ENCODE measurements around the gene A3GALT2.

The A3GALT2 gene

DNA sequence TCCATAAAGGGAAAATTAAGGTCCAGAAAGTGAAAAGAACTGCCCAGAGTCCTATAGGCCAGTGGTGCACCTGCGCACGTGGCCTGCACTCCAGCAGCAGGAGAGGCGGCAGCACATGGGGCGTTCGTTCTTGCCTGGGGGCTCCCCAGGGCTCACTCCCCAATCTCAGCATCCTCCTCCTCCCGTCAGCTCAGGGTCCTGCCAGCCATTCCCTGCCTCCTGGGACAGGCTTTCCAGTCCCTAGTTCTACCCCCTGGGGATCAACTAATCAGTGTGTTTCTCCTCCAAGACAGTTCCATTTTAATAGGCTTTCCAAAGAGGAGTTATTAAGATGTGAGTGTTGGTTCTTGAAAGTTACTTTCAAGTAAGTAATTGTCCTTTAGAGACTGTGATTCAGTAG, 1.2 kb upstream of the A3GALT2 start:
- FAIRE-seq (no peak), DNase-seq (ENCODE audit: insufficient read length, low spot score) (no peak)
- no peak for TF ChIP-seq SPI1 (IDR thresholded peaks at IDR 0.05; ENCODE audit: low read depth, low read length)
- TF ChIP-seq POU2F2 (IDR thresholded peaks at IDR 0.05; ENCODE audit: low read depth, low read length), result no peak
- no peak for TF ChIP-seq TAF1 (IDR thresholded peaks at IDR 0.05; ENCODE audit: low read depth, low read length)
- TF ChIP-seq POLR2AphosphoS5 (IDR thresholded peaks at IDR 0.05; ENCODE audit: low read depth, low read length), result no peak
- TF ChIP-seq POLR2A (IDR thresholded peaks at IDR 0.05; ENCODE audit: low read depth, low read length), result no peak
- no peak for TF ChIP-seq PAX5 (IDR thresholded peaks at IDR 0.05; ENCODE audit: insufficient read depth, low read length, severe bottlenecking)

DNA sequence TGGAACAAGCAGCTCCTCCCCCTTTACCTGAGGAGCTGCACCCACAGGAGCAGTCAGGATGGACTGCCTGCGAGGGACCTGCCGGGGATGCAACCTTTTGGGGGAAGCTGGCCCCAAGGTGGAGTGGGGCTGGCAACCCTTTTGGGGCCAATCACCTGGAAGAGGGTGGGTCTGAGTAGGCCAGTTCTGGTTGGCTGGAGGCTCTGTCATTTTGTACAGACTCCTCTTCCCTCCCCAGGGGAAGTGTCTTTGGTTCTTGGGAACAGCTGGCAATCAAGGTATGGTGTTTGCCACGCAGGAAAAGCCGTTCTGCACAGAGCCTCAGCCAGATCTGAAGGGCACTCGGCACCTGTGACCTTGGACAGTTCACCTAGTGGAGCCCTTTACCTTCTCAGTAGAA, 280 bp upstream of the A3GALT2 start:
- FAIRE-seq (no peak), DNase-seq (ENCODE audit: insufficient read length, low spot score) (no peak)
- no peak for TF ChIP-seq POLR2AphosphoS5 (IDR thresholded peaks at IDR 0.05; ENCODE audit: low read depth, low read length)
- TF ChIP-seq SPI1 (IDR thresholded peaks at IDR 0.05; ENCODE audit: low read depth, low read length), result no peak
- TF ChIP-seq POLR2A (IDR thresholded peaks at IDR 0.05; ENCODE audit: low read depth, low read length), result no peak
- TF ChIP-seq TAF1 (IDR thresholded peaks at IDR 0.05; ENCODE audit: low read depth, low read length), result no peak
- no peak for TF ChIP-seq PAX5 (IDR thresholded peaks at IDR 0.05; ENCODE audit: insufficient read depth, low read length, severe bottlenecking)
- no peak for TF ChIP-seq POU2F2 (IDR thresholded peaks at IDR 0.05; ENCODE audit: low read depth, low read length)

DNA sequence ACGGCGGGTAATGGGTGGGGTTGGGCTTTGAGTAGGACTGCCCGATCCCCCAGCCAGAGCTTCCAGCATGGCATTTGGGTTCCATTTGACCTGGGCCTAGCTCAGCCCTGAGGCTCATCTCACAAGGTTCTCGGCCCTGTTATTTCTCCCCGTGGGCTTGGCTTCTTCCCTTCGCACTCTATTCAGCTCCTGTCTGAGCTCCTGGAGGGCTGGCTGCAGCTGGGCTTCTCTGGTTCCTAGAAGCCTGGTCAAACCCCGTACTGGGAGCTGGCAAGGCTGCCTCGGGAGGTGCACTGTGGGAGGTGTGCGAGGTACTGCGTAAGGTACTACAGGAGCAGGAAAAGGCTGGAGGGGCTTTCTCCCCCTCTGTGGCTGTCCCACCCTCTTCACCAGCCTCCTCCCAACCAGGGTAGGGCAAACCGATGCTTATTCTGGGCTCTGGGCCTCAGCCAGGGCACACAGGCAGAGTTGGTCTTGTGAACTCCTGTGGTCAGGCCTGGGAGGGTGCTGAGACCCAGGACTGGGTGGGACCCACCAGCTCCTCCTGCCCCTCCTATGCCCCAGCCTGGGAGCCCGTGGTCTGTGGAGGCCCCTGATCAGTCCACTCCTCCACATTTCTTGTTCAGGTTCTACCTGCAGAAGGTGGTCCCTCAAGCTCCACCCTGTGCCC, 814 bp downstream of the A3GALT2 start:
- FAIRE-seq (no peak), DNase-seq (ENCODE audit: insufficient read length, low spot score) (no peak)
- TF ChIP-seq POU2F2 (IDR thresholded peaks at IDR 0.05; ENCODE audit: low read depth, low read length) (no peak), POLR2A (IDR thresholded peaks at IDR 0.05; ENCODE audit: low read depth, low read length) (no peak)

DNA sequence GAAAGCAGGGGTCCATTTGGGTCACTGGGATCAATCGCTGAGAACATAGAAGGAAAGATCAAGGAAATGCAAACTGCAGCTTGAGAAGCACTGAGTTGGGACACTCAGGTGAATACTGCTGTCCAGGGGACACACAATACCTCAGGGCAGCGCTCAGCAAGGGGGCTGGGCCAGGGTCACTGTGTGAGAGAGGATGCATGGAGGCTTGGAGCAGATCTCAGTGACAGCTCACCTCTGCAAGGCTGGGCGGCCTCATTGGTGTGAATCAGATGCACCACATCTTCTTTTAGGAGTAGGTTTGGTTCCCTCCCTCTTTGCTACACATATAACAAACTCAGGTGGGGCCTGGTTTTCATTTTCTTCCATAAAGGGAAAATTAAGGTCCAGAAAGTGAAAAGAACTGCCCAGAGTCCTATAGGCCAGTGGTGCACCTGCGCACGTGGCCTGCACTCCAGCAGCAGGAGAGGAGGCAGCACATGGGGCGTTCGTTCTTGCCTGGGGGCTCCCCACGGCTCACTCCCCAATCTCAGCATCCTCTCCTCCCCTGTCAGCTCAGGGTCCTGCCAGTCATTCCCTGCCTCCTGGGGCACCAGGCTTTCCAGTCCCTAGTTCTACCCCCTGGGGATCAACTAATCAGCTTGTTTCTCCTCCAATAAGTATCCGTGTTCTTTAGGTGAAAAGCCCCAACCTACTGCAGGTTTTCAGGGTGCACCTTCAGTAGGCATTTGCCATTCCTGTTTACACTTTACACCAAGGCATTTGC, 1.5 kb downstream of the A3GALT2 start:
- DNase-seq (ENCODE audit: insufficient read length, low spot score) (no peak), FAIRE-seq (no peak)
- no peak for TF ChIP-seq POLR2AphosphoS5 (IDR thresholded peaks at IDR 0.05; ENCODE audit: low read depth, low read length)
- no peak for TF ChIP-seq TAF1 (IDR thresholded peaks at IDR 0.05; ENCODE audit: low read depth, low read length)
- TF ChIP-seq POU2F2 (IDR thresholded peaks at IDR 0.05; ENCODE audit: low read depth, low read length), result no peak
- no peak for TF ChIP-seq SPI1 (IDR thresholded peaks at IDR 0.05; ENCODE audit: low read depth, low read length)
- no peak for TF ChIP-seq POLR2A (IDR thresholded peaks at IDR 0.05; ENCODE audit: low read depth, low read length)
- no peak for TF ChIP-seq PAX5 (IDR thresholded peaks at IDR 0.05; ENCODE audit: insufficient read depth, low read length, severe bottlenecking)

DNA sequence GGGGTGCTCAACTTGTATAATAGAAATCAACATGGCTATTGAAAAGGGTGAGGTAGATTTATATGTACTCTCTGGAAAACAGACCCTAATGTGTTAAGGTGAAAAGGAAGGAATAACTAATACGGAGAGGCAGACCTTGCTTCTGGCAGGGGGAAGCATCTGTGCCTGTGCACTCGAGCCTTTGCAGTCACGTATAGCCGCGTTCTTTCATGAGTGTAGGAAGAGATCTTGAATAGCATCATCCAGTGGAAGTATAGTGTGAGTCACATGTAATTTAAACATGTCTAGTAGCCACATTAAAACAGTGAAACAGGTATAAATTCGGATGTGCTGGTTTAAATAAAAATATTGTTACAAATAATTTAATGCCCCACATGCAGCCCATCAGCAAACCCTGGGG, 3.0 kb downstream of the A3GALT2 start:
- FAIRE-seq, result no peak
- no peak for DNase-seq (ENCODE audit: insufficient read length, low spot score)
- TF ChIP-seq POLR2A (IDR thresholded peaks at IDR 0.05; ENCODE audit: low read depth, low read length) (no peak), POU2F2 (IDR thresholded peaks at IDR 0.05; ENCODE audit: low read depth, low read length) (no peak), SPI1 (IDR thresholded peaks at IDR 0.05; ENCODE audit: low read depth, low read length) (no peak), TAF1 (IDR thresholded peaks at IDR 0.05; ENCODE audit: low read depth, low read length) (no peak), POLR2AphosphoS5 (IDR thresholded peaks at IDR 0.05; ENCODE audit: low read depth, low read length) (no peak)

DNA sequence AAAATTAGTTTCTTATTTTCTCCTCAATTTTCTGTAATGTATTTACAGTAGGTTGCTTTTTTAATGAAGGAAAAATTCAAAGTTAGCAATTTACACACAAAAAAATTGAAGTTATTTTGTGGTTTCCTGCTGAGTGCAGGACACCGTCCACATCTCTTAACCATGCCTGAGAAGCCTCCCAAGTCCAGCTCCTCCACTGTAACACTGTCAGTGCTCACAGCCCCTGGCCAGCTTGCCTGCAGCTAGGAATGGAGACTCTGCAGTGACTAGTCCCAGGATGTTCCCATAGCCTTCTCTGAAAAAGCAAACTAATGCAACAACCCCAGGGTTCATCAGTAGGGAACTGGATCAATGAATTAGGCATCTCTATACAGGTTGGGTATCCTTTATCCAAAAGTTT, 3.5 kb downstream of the A3GALT2 start:
- FAIRE-seq (no peak), DNase-seq (ENCODE audit: insufficient read length, low spot score) (no peak)
- no peak for TF ChIP-seq POU2F2 (IDR thresholded peaks at IDR 0.05; ENCODE audit: low read depth, low read length)
- no peak for TF ChIP-seq POLR2AphosphoS5 (IDR thresholded peaks at IDR 0.05; ENCODE audit: low read depth, low read length)
- TF ChIP-seq TAF1 (IDR thresholded peaks at IDR 0.05; ENCODE audit: low read depth, low read length), result no peak
- TF ChIP-seq POLR2A (IDR thresholded peaks at IDR 0.05; ENCODE audit: low read depth, low read length), result no peak
- no peak for TF ChIP-seq PAX5 (IDR thresholded peaks at IDR 0.05; ENCODE audit: insufficient read depth, low read length, severe bottlenecking)
- no peak for TF ChIP-seq SPI1 (IDR thresholded peaks at IDR 0.05; ENCODE audit: low read depth, low read length)

DNA sequence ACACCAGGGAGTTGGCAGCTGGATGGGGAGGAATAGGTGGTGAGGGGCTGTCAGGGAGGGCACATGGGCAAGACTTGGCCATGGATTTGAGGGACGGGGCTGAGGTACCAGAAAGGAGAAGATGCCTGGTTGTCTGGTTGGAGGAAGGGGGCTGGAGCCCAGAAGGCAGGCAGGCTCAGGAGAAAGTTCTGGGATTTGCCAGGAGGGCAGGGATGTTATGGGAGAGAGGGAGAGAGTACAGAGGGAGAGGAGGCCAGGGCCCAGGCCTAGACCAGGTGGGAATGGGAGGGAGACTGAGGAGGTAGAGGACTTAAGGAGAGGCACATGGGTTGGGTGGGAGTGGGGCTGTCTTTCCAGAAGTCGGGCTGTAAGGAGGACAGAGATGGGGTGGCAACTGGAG, 4.3 kb downstream of the A3GALT2 start:
- no peak for FAIRE-seq

DNA sequence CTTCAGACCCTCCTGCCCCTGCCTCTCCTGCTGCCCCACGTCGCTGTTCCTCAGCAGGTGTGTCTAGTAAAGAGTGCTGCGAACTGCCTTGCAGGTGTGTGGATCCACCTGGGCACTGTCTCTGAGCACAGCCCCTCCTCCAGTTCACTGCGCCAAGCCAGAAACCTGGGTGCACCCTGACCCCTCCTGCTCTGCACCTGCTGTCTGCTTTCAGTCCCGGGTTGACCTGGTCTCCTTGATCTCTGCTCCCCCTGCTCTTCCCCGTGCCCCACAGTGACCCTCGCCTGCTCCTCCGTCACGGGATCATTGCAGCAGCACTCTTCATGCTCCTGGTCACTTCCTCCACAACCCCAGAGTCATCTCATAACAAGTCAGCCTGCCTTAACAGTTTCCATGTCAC, 6.5 kb downstream of the A3GALT2 start:
- DNase-seq (ENCODE audit: insufficient read length, low spot score) (no peak), FAIRE-seq (no peak)
- TF ChIP-seq PAX5 (IDR thresholded peaks at IDR 0.05; ENCODE audit: insufficient read depth, low read length, severe bottlenecking) (no peak), POLR2AphosphoS5 (IDR thresholded peaks at IDR 0.05; ENCODE audit: low read depth, low read length) (no peak), TAF1 (IDR thresholded peaks at IDR 0.05; ENCODE audit: low read depth, low read length) (no peak), POU2F2 (IDR thresholded peaks at IDR 0.05; ENCODE audit: low read depth, low read length) (no peak), POLR2A (IDR thresholded peaks at IDR 0.05; ENCODE audit: low read depth, low read length) (no peak), SPI1 (IDR thresholded peaks at IDR 0.05; ENCODE audit: low read depth, low read length) (no peak)

More for the DNA sequence above, 4.3 kb downstream of the A3GALT2 start:
- no peak for TF ChIP-seq SPI1 (IDR thresholded peaks at IDR 0.05; ENCODE audit: low read depth, low read length)
- TF ChIP-seq POLR2AphosphoS5 (IDR thresholded peaks at IDR 0.05; ENCODE audit: low read depth, low read length), result no peak
- no peak for TF ChIP-seq PAX5 (IDR thresholded peaks at IDR 0.05; ENCODE audit: insufficient read depth, low read length, severe bottlenecking)
- TF ChIP-seq POLR2A (IDR thresholded peaks at IDR 0.05; ENCODE audit: low read depth, low read length), result no peak
- no peak for TF ChIP-seq TAF1 (IDR thresholded peaks at IDR 0.05; ENCODE audit: low read depth, low read length)
- DNase-seq (ENCODE audit: insufficient read length, low spot score), result no peak

DNA sequence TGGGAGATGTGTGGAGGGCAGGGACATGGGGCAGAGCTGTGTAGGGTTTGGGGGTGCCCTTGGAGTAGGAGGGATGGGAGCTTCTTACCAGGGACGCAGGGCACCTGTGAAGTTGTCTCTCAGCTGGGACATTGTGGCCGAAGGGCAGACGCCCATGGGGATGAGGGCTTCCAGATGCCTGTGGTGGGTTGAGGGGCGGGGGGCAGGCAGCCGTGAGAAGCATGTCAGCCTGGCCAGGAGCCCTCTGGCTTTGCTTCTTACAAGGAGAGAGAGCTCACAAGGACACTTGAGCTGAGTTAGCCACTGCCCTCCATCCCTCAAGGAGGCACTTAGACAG, 8.5 kb downstream of the A3GALT2 start:
- FAIRE-seq (no peak), DNase-seq (ENCODE audit: insufficient read length, low spot score) (no peak)
- no peak for TF ChIP-seq POLR2AphosphoS5 (IDR thresholded peaks at IDR 0.05; ENCODE audit: low read depth, low read length)
- no peak for TF ChIP-seq SPI1 (IDR thresholded peaks at IDR 0.05; ENCODE audit: low read depth, low read length)
- no peak for TF ChIP-seq POLR2A (IDR thresholded peaks at IDR 0.05; ENCODE audit: low read depth, low read length)
- TF ChIP-seq POU2F2 (IDR thresholded peaks at IDR 0.05; ENCODE audit: low read depth, low read length), result no peak
- TF ChIP-seq TAF1 (IDR thresholded peaks at IDR 0.05; ENCODE audit: low read depth, low read length), result no peak
- no peak for TF ChIP-seq PAX5 (IDR thresholded peaks at IDR 0.05; ENCODE audit: insufficient read depth, low read length, severe bottlenecking)

All from GM12891 (cell line).